Ovary (tissue), 9 donors: ENCODE data around the gene PTPRJ. TPM values are rescaled to one million over a fixed set of nuclear protein-coding genes. Genes with fewer than 3 reads are reported as not detected.
A peak's percentile ranks its signal among the peaks of the same experiment; 100 is the strongest.

Source experiments
- DNase-seq, 5 donors: peaks; one replicate each; pipeline ENCODE4 v3.0.0-alpha.2; 2019 to 2020
- H3K27ac ChIP-seq, 2 donors: fragments of 200-600 bp; one replicate each; pipeline versions ENCODE4 v1.5.1 to v1.8.0; 2019 to 2022
- H3K27me3 ChIP-seq: fragments of 200-600 bp; one replicate; pipeline ENCODE4 v1.8.0; 2022
- H3K36me3 ChIP-seq: fragments of 200-600 bp; sonication (generic); one replicate; pipeline ENCODE4 v1.5.1; 2019
- H3K4me1 ChIP-seq: one replicate; pipeline ENCODE4 v1.8.1; 2013; ENCODE audit warnings: mild to moderate bottlenecking, moderate library complexity; ENCODE audit not compliant: insufficient read depth
- H3K4me3 ChIP-seq: fragments of 200-600 bp; sonication (generic); one replicate; pipeline ENCODE4 v1.5.1; 2017
- H3K9me3 ChIP-seq, 2 donors: fragments of 200-600 bp in 1 of 2; sonication (generic) in 1 of 2; one replicate each; pipeline versions ENCODE4 v1.5.1 to v1.8.1; 2013 to 2019; ENCODE audit warnings: mild to moderate bottlenecking in 1 of 2, moderate library complexity in 1 of 2
- EP300 ChIP-seq: sonication (generic); formaldehyde crosslinking; IDR thresholded peaks from one replicate; pipeline ENCODE4 v1.6.1; 2017; ENCODE audit warnings: antibody characterized with exemption
- POLR2A ChIP-seq: fragments of 450-650 bp; IDR thresholded peaks from one replicate; pipeline ENCODE4 v1.6.1; 2017; ENCODE audit warnings: antibody characterized with exemption, mild to moderate bottlenecking, moderate library complexity
- WGBS, 3 donors: extraction: QIAGEN DNeasy Blood & Tissue Kit in 1 of 3; methylation state at CpG; one replicate each; pipeline versions ENCODE4 v1.1.5 to v1.1.7; 2013 to 2017; 5-methylcytosine and 5-hydroxymethylcytosine counted together
- intact Hi-C, 4 donors: fragments of 100-400 bp; cut with DNase I; formaldehyde crosslinking; loops; one replicate each; pipeline versions ENCODE4 v1.11.0 to v1.15.1; 2022 to 2023
- polyA plus RNA-seq, 2 donors: library from polyadenylated mRNA; stranded (reverse); fragments of 200-250 nt in 1 of 2; fragments of 350-450 nt in 1 of 2; fragmentation: Illumina TruSeq in 1 of 2; extraction: RNeasy Lipid Tissue Mini Kit (QIAGEN cat#74804) in 1 of 2; gene quantifications; one replicate each; pipeline ENCODE4 v1.2.3, GENCODE V29; 2013 to 2014
- total RNA-seq, 7 donors: library from RNA; depleted of rRNA in 2 of 7; stranded (reverse); fragments of >200 nt in 2 of 7; fragmentation: NEBNext Ultra II Directional in 3 of 7; extraction: Animal tissue kit (Norgen Biotek cat#: 25700) in 3 of 7; gene quantifications; one replicate each; pipeline versions ENCODE4 v1.1.0 to v1.2.4, GENCODE V29; 2016 to 2023
- TF ChIP-seq, protein P1 (sequence below), 3 donors: fragments of 450-650 bp in 2 of 3; fragments of 200-600 bp in 1 of 3; IDR thresholded peaks; one replicate each; pipeline versions ENCODE4 v1.5.1 to v1.8.0; 2016 to 2022; ENCODE audit warnings: antibody characterized with exemption in 3 of 3, mild to moderate bottlenecking in 1 of 3
- donor health status: DM: no; HTN: no; CAD: no; lungs with moderate emphysema.
- donor health status: DM: no; HTN: no; CAD: no.
- donor health status: Bipolar disorder and iron deficiency.
- donor health status: DM: yes; HTN: yes; CAD: no.
- donor health status: DM: no; HTN: no; CAD: no.
- donor health status: DM: yes; HTN: yes; CAD: no.

PTPRJ gene
- total and polyA plus RNA-seq, 9 donors = 1.6 to 16.1 (median 5.5) TPM

DNA sequence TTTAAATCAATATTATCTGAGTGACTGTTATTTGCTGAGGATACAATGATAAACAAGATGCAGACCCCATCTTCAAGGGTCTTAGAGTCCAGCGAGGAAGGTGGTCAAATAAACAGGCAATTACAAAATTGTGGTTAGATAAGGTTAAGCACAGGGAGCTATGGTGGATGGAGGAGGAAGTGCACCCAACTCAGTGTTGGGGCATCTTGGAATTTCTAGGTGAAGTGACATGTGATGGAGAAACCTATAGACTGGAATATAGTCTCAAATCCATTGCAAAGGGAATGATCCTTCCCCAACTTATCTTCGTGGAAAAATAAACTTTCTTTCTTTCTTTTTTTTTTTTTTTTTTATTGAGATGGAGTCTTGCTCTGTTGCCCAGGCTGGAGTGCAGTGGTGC is 3.4 kb upstream of the PTPRJ start:
- no peak for DNase-seq
- Histone ChIP-seq H3K4me1 (peaks cover 3% of the 10 kb centered on the region), H3K9me3 (no peaks in the 10 kb centered on the region), H3K27me3 (no peaks in the 10 kb centered on the region), H3K4me3 (no peak overlapping the region), H3K36me3 (no peaks in the 10 kb centered on the region), H3K27ac (no peak overlapping the region)
- TF ChIP-seq EP300 (no peak), POLR2A (no peak)
- TF ChIP-seq, protein P1, sequence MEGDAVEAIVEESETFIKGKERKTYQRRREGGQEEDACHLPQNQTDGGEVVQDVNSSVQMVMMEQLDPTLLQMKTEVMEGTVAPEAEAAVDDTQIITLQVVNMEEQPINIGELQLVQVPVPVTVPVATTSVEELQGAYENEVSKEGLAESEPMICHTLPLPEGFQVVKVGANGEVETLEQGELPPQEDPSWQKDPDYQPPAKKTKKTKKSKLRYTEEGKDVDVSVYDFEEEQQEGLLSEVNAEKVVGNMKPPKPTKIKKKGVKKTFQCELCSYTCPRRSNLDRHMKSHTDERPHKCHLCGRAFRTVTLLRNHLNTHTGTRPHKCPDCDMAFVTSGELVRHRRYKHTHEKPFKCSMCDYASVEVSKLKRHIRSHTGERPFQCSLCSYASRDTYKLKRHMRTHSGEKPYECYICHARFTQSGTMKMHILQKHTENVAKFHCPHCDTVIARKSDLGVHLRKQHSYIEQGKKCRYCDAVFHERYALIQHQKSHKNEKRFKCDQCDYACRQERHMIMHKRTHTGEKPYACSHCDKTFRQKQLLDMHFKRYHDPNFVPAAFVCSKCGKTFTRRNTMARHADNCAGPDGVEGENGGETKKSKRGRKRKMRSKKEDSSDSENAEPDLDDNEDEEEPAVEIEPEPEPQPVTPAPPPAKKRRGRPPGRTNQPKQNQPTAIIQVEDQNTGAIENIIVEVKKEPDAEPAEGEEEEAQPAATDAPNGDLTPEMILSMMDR (IDR thresholded peaks at IDR 0.05) = no peak
- WGBS, 3 donors = 66 to 78% (median 68%) methylated on average over 2 of the region's 2 CpGs
- intact Hi-C loops = no loop called here

DNA sequence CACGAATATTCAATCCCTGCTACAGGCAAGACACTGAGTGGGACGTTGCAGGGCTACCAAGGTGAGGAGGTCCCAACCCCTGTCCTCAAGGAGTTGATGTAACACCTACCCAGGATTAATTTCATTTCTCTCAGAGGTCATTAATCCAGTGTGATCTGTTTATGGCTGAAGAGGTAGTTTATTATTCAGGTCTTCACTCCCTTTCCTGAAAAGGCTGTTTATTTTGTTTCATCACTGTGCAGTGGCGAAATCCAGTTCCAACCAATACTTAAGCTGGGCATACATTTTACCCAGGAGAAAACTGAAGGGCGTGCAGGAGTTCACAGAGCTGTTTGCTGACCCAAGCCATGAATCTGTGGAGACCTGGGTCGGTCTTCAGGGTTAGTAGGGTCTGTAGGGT is 2.7 kb upstream of the PTPRJ start:
- Histone ChIP-seq H3K36me3 (no peaks in the 10 kb centered on the region), H3K27ac (no peak overlapping the region), H3K9me3 (no peaks in the 10 kb centered on the region), H3K27me3 (no peaks in the 10 kb centered on the region), H3K4me1 (peaks cover 3% of the 10 kb centered on the region), H3K4me3 (no peak overlapping the region)
- TF ChIP-seq, protein P1 (IDR thresholded peaks at IDR 0.05) = no peak
- no peak for TF ChIP-seq EP300
- TF ChIP-seq POLR2A = no peak
- 58 to 69% (median 65%) methylated on average over 5 of the region's 5 CpGs for WGBS, 3 donors
- DNase-seq = no peak
- intact Hi-C loops = no loop called here

DNA sequence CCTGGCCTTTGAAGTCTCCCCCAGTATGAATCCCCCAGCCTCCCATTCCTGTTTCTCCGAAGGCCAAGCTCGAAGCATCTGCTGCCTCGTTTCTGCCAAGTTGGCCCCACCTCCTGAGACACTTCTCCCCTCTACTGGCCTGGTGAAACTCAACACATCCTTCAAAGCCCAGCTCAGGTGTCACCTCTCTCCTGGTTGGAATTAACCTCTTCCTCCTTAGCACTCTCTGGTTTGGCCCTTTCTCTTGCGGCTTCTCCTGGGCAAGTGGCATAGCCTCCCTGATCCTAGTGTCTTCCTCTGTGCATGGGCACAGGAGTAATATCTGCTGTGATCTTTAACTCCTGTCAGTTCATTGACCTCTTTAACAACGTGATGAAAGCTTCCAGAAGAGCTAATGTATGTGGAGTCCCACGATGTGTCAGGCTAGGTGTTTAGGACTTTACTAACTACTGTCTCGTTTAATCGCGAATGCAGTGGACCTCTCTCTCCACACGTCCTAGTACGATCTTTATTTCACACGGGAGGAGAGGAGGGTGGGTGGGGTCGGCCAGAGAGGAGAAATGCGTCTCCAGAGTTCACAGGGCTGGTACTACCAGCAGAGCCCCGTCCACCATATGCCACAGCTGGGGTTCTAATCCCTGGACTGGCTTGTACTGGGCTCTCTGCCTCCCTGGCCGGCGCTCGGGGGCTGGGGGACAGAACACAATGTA is 826 bp upstream of the PTPRJ start:
- WGBS, 3 donors = 33 to 41% (median 37%) methylated on average over 18 of the region's 18 CpGs
- intact Hi-C loops = loop anchor here in 1 of 4 donors (5.0 kb wide), 1 partner anchor 42 kb away; no protein-coding TSS in a partner anchor
- Histone ChIP-seq H3K9me3 (no peaks in the 10 kb centered on the region), H3K27ac (peak overlapping the region in 1 of 2 donors; percentile 22), H3K4me3 (peak overlapping the region; percentile 67), H3K36me3 (no peaks in the 10 kb centered on the region), H3K27me3 (no peaks in the 10 kb centered on the region), H3K4me1 (peaks cover 3% of the 10 kb centered on the region)
- TF ChIP-seq EP300 (no peak), POLR2A (no peak)
- TF ChIP-seq, protein P1 (IDR thresholded peaks at IDR 0.05) = no peak
- no peak for DNase-seq

DNA sequence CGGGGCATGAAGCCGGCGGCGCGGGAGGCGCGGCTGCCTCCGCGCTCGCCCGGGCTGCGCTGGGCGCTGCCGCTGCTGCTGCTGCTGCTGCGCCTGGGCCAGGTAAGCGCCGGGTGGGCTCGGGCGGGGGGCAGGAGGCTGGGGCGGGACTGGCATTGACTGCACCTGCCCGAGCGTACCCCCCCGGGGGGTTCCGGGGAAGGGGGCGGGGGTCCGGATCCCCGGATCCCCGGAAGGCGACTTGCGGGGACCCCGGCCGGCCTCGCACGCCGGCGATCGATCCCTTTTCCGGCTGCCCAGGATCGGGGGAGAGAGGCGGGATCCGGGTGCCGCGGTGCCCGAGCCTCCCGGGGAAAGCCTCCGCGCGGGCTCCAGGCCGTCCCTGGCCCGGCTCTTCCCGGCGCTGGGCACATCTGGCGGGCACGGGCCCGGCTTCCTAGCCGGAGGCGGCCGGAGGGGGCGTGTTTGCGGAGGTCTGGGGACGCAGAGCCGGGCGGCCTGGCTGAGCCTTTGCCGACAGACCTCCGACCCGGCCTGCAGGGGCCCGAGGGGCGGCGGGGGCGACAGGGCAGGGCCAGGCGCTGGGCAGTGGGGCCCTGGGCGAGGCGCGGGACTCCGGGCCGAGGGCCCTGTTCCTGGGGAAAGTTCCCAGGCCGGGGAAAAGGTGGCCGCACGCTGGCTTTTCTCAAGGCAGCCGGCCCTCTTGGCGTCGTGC is 705 bp downstream of the PTPRJ start:
- 0 to 1% (median 0%) methylated on average over 29 to 78 of the region's 82 CpGs for WGBS, 3 donors
- TF ChIP-seq, protein P1 (IDR thresholded peaks at IDR 0.05) = no peak
- TF ChIP-seq EP300 = no peak
- no peak for TF ChIP-seq POLR2A
- Histone ChIP-seq H3K27me3 (no peaks in the 10 kb centered on the region), H3K9me3 (no peaks in the 10 kb centered on the region), H3K4me3 (peak overlapping the region; percentile 67), H3K4me1 (peaks cover 3% of the 10 kb centered on the region), H3K36me3 (no peaks in the 10 kb centered on the region), H3K27ac (peak overlapping the region in 1 of 2 donors; percentile 49)
- peak; percentile 26 to 59 (median 46) for DNase-seq
- intact Hi-C loops = loop anchor here in 1 of 4 donors (5.0 kb wide), 1 partner anchor 44 kb away; no protein-coding TSS in a partner anchor
